ENCODE data around the gene ACSL4.

DNA sequence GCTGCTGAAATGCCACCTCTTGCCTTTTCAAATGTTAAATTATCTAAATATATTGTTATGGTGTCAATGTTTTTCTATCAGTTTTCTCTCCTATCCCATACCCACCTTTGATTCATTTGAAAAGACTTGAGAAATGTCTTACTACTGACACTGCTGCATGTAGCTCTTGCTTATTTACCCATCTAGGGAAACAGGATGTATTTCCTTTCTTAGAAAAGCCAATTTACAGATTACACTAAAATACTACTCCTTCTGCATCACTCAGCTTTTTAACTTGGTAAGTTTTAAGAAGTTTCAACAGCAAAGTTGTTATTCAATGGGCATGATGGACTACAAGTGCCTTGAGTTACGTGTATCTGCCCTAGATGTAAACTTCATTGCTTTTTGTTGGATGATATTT, 94.9 kb downstream of the ACSL4 start:
- TF ChIP-seq, protein P1, sequence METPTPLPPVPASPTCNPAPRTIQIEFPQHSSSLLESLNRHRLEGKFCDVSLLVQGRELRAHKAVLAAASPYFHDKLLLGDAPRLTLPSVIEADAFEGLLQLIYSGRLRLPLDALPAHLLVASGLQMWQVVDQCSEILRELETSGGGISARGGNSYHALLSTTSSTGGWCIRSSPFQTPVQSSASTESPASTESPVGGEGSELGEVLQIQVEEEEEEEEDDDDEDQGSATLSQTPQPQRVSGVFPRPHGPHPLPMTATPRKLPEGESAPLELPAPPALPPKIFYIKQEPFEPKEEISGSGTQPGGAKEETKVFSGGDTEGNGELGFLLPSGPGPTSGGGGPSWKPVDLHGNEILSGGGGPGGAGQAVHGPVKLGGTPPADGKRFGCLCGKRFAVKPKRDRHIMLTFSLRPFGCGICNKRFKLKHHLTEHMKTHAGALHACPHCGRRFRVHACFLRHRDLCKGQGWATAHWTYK (CRISPR knock-in tag; IDR thresholded peaks at IDR 0.05), result no peak
- TF ChIP-seq SMAD1 (IDR thresholded peaks at IDR 0.05; ENCODE audit: low read depth, low read length, partially characterized antibody), result no peak
- no peak for TF ChIP-seq ZNF124 (CRISPR knock-in tag; IDR thresholded peaks at IDR 0.05)
- TF ChIP-seq HCFC1 (IDR thresholded peaks at IDR 0.05; ENCODE audit: low read depth, low read length), result no peak
- TF ChIP-seq, protein P2, sequence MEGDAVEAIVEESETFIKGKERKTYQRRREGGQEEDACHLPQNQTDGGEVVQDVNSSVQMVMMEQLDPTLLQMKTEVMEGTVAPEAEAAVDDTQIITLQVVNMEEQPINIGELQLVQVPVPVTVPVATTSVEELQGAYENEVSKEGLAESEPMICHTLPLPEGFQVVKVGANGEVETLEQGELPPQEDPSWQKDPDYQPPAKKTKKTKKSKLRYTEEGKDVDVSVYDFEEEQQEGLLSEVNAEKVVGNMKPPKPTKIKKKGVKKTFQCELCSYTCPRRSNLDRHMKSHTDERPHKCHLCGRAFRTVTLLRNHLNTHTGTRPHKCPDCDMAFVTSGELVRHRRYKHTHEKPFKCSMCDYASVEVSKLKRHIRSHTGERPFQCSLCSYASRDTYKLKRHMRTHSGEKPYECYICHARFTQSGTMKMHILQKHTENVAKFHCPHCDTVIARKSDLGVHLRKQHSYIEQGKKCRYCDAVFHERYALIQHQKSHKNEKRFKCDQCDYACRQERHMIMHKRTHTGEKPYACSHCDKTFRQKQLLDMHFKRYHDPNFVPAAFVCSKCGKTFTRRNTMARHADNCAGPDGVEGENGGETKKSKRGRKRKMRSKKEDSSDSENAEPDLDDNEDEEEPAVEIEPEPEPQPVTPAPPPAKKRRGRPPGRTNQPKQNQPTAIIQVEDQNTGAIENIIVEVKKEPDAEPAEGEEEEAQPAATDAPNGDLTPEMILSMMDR (IDR thresholded peaks at IDR 0.05 in 2 of 3, conservative IDR thresholded peaks at IDR 0.05 in 1 of 3; ENCODE audit: insufficient read depth in 2 of 3, low read depth in 1 of 3, low read length in 3 of 3), result no peak
- no peak for TF ChIP-seq SIN3A (IDR thresholded peaks at IDR 0.05; ENCODE audit: borderline replicate concordance in 2 of 2, control insufficient read depth in 1 of 2, low read depth in 2 of 2, low read length in 2 of 2)
